Peyer's patch (tissue), 4 donors: Measurements from ENCODE around the gene USH2A.

Experiments used
- POLR2A ChIP-seq, 2 donors: fragments of 450-650 bp; IDR thresholded peaks; one replicate each; pipeline ENCODE4 v1.5.1; 2017; ENCODE audit warnings: antibody characterized with exemption in 2 of 2, mild to moderate bottlenecking in 2 of 2, moderate library complexity in 2 of 2
- TF ChIP-seq, protein P1 (sequence below), 6 experiments: fragments of 450-650 bp in 4 of 6; fragments of 200-600 bp in 2 of 6; sonication (generic) in 1 of 6; IDR thresholded peaks; one replicate each; pipeline ENCODE4 v1.5.1; 2017 to 2019; ENCODE audit warnings: antibody characterized with exemption in 6 of 6, mild to moderate bottlenecking in 3 of 6, moderate library complexity in 1 of 6

DNA sequence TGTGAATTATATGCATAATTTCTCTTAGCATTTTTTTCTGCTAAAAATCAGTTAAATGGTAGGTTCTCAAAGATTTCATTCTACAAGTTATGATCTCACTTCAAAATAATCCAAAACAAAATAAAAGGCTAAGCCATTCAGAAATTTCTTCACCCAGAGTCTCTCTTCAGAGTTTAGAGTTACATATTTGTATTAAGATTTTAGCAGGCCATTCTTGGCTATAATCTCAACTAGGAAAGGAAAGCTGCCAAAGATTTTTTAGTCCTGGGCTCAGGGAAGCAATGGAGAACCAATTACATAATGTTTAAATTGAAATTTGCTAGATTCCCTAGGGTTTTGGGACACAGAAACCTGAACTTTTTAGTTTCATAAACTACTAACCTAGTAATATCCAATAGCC is 245.0 kb downstream of the USH2A start:
- TF ChIP-seq, protein P1, sequence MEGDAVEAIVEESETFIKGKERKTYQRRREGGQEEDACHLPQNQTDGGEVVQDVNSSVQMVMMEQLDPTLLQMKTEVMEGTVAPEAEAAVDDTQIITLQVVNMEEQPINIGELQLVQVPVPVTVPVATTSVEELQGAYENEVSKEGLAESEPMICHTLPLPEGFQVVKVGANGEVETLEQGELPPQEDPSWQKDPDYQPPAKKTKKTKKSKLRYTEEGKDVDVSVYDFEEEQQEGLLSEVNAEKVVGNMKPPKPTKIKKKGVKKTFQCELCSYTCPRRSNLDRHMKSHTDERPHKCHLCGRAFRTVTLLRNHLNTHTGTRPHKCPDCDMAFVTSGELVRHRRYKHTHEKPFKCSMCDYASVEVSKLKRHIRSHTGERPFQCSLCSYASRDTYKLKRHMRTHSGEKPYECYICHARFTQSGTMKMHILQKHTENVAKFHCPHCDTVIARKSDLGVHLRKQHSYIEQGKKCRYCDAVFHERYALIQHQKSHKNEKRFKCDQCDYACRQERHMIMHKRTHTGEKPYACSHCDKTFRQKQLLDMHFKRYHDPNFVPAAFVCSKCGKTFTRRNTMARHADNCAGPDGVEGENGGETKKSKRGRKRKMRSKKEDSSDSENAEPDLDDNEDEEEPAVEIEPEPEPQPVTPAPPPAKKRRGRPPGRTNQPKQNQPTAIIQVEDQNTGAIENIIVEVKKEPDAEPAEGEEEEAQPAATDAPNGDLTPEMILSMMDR (IDR thresholded peaks at IDR 0.05) = no peak
- TF ChIP-seq POLR2A (IDR thresholded peaks at IDR 0.05) = no peak
